IPS DF 6.9 (cell line): ENCODE measurements around the gene RERE.

Experiments
- DNase-seq: peaks from one replicate; pipeline ENCODE4 v3.0.0-alpha.2; 2013; ENCODE audit warnings: low read depth, low spot score
- H3K27ac ChIP-seq: one replicate; pipeline ENCODE4 v1.5.1; 2013; ENCODE audit warnings: low read length, control low read depth
- H3K27me3 ChIP-seq: 2 replicates; pipeline ENCODE4 v1.6.1; 2013; ENCODE audit warnings: mild to moderate bottlenecking, low read length; ENCODE audit not compliant: control insufficient read depth, insufficient read depth
- H3K36me3 ChIP-seq: 2 replicates; pipeline ENCODE4 v1.6.1; 2013; ENCODE audit warnings: low read length; ENCODE audit not compliant: control insufficient read depth, insufficient read depth
- H3K4me1 ChIP-seq: 2 replicates; pipeline ENCODE4 v1.6.1; 2013; ENCODE audit warnings: low read length; ENCODE audit not compliant: control insufficient read depth, insufficient read depth
- H3K4me3 ChIP-seq: 2 replicates; pipeline ENCODE4 v1.5.1; 2013; ENCODE audit warnings: mild to moderate bottlenecking, low read length
- H3K9me3 ChIP-seq: 2 replicates; pipeline ENCODE4 v1.6.1; 2013; ENCODE audit warnings: low read length, inconsistent platforms; ENCODE audit not compliant: control insufficient read depth, insufficient read depth
- WGBS: extraction: QIAGEN DNeasy Blood & Tissue Kit; methylation state at CpG from one replicate; pipeline ENCODE4 v1.1.7; 2013; ENCODE audit warnings: mixed read lengths, missing lambda C conversion rate; ENCODE audit not compliant: insufficient read length, insufficient coverage; 5-methylcytosine and 5-hydroxymethylcytosine counted together

RERE gene

GRCh38 chr1:8539683-8540082 lies 277.8 kb downstream of the RERE start:
- no peaks in the 10 kb centered on the region for H3K27me3 ChIP-seq
- no peak overlapping the region for H3K4me3 ChIP-seq
- no peaks in the 10 kb centered on the region for H3K36me3 ChIP-seq
- WGBS = 100% methylated on average over 3 of the region's 4 CpGs
- no peaks in the 10 kb centered on the region for H3K4me1 ChIP-seq
- no peak overlapping the region for H3K27ac ChIP-seq
- H3K9me3 ChIP-seq = no peaks in the 10 kb centered on the region
- DNase-seq = no peak

- no CpG with 5 or more reads among the region's 3 CpGs for WGBS
- Histone ChIP-seq H3K9me3 (no peaks in the 10 kb centered on the region), H3K27ac (no peak overlapping the region), H3K27me3 (no peaks in the 10 kb centered on the region), H3K36me3 (no peaks in the 10 kb centered on the region), H3K4me3 (no peak overlapping the region), H3K4me1 (no peaks in the 10 kb centered on the region)
- DNase-seq = no peak
These were observed 278.9 kb downstream of the RERE start for GRCh38 chr1:8538502-8538901.

- Histone ChIP-seq H3K27ac (no peak overlapping the region), H3K9me3 (no peaks in the 10 kb centered on the region), H3K4me1 (no peaks in the 10 kb centered on the region), H3K4me3 (no peak overlapping the region), H3K27me3 (no peaks in the 10 kb centered on the region), H3K36me3 (no peaks in the 10 kb centered on the region)
- WGBS = no CpG with 5 or more reads among the region's 2 CpGs
- no peak for DNase-seq
These were observed 279.4 kb downstream of the RERE start for GRCh38 chr1:8537991-8538390.

- WGBS = no CpG with 5 or more reads among the region's 2 CpGs
- DNase-seq = no peak
- H3K27ac ChIP-seq = no peak overlapping the region
- H3K36me3 ChIP-seq = no peaks in the 10 kb centered on the region
- no peak overlapping the region for H3K4me3 ChIP-seq
- no peaks in the 10 kb centered on the region for H3K27me3 ChIP-seq
- no peaks in the 10 kb centered on the region for H3K9me3 ChIP-seq
- H3K4me1 ChIP-seq = no peaks in the 10 kb centered on the region
These were observed 280.9 kb downstream of the RERE start for GRCh38 chr1:8536515-8536914.

- Histone ChIP-seq H3K4me3 (no peak overlapping the region), H3K27me3 (no peaks in the 10 kb centered on the region), H3K27ac (no peak overlapping the region), H3K4me1 (no peaks in the 10 kb centered on the region), H3K36me3 (no peaks in the 10 kb centered on the region), H3K9me3 (no peaks in the 10 kb centered on the region)
- DNase-seq = no peak
- WGBS = no CpG with 5 or more reads among the region's 1 CpG
These were observed 283.5 kb downstream of the RERE start for GRCh38 chr1:8533907-8534306.

- Histone ChIP-seq H3K27ac (no peak overlapping the region), H3K4me1 (no peaks in the 10 kb centered on the region), H3K36me3 (no peaks in the 10 kb centered on the region), H3K27me3 (no peaks in the 10 kb centered on the region), H3K9me3 (no peaks in the 10 kb centered on the region), H3K4me3 (no peak overlapping the region)
- WGBS = no CpG with 5 or more reads among the region's 4 CpGs
- DNase-seq = no peak
These were observed 284.3 kb downstream of the RERE start for GRCh38 chr1:8533124-8533523.

- Histone ChIP-seq H3K27ac (no peak overlapping the region), H3K9me3 (no peaks in the 10 kb centered on the region), H3K27me3 (no peaks in the 10 kb centered on the region), H3K36me3 (no peaks in the 10 kb centered on the region), H3K4me3 (no peak overlapping the region), H3K4me1 (peaks cover 7% of the 10 kb centered on the region)
- no CpG with 5 or more reads among the region's 3 CpGs for WGBS
- DNase-seq = no peak
These were observed 287.5 kb downstream of the RERE start for GRCh38 chr1:8529901-8530300.

- Histone ChIP-seq H3K9me3 (no peaks in the 10 kb centered on the region), H3K4me3 (no peak overlapping the region), H3K4me1 (peaks cover 9% of the 10 kb centered on the region), H3K36me3 (no peaks in the 10 kb centered on the region), H3K27me3 (no peaks in the 10 kb centered on the region), H3K27ac (no peak overlapping the region)
- no peak for DNase-seq
- WGBS = no CpG with 5 or more reads among the region's 4 CpGs
These were observed 289.5 kb downstream of the RERE start for GRCh38 chr1:8527941-8528340.

GRCh38 chr1:8525558-8526275 lies 291.7 kb downstream of the RERE start:
- no peak overlapping the region for H3K27ac ChIP-seq
- H3K4me1 ChIP-seq = peaks cover 9% of the 10 kb centered on the region
- WGBS = no CpG with 5 or more reads among the region's 11 CpGs

GRCh38 chr1:8525216-8525557 lies 292.3 kb downstream of the RERE start:
- no peak for DNase-seq
- no peaks in the 10 kb centered on the region for H3K27me3 ChIP-seq
- H3K27ac ChIP-seq = no peak overlapping the region
- peaks cover 9% of the 10 kb centered on the region for H3K4me1 ChIP-seq
- no CpG with 5 or more reads among the region's 6 CpGs for WGBS
- no peak overlapping the region for H3K4me3 ChIP-seq
- no peaks in the 10 kb centered on the region for H3K36me3 ChIP-seq
- no peaks in the 10 kb centered on the region for H3K9me3 ChIP-seq

More at GRCh38 chr1:8525558-8526275, 291.7 kb downstream of the RERE start:
- Histone ChIP-seq H3K4me3 (no peak overlapping the region), H3K27me3 (no peaks in the 10 kb centered on the region), H3K9me3 (no peaks in the 10 kb centered on the region), H3K36me3 (no peaks in the 10 kb centered on the region)
- no peak for DNase-seq

GRCh38 chr1:8524627-8525157 lies 292.7 kb downstream of the RERE start:
- whole genome bisulfite sequencing = 95% methylated on average over 1 of the region's 2 CpGs
- H3K27ac ChIP-seq = no peak overlapping the region

More at GRCh38 chr1:8524627-8525157, 292.7 kb downstream of the RERE start:
- Histone ChIP-seq H3K4me1 (peaks cover 9% of the 10 kb centered on the region), H3K4me3 (no peak overlapping the region), H3K9me3 (no peaks in the 10 kb centered on the region), H3K36me3 (no peaks in the 10 kb centered on the region), H3K27me3 (no peaks in the 10 kb centered on the region)
- DNase-seq = no peak
